MCF 10A (cell line): ENCODE measurements around the gene STK10. TPM values are rescaled to one million over a fixed set of nuclear protein-coding genes. Genes with fewer than 3 reads are reported as not detected.

Experiments used
- BruUV-seq: library from RNA; stranded (reverse); fragments of 400-500 nt; replicated peaks from 2 replicates; lab custom pipeline; 2021; lab: Mats Ljungman, UMichigan
- CTCF ChIA-PET: fragments of 300-600 bp; sonication (Branson Sonifier 250); formaldehyde crosslinking; extraction: SDS; loops from one replicate; lab custom pipeline; 2021; ENCODE audit warnings: antibody characterized with exemption, inconsistent platforms; lab: Yijun Ruan, JAX
- POLR2A ChIA-PET: fragments of 300-600, 350-650 bp; sonication (Branson Sonifier 250); formaldehyde crosslinking; extraction: SDS; loops from one replicate; lab custom pipeline; 2020; ENCODE audit warnings: antibody characterized with exemption, inconsistent platforms; lab: Yijun Ruan, JAX
- DNase-seq: peaks from one replicate; pipeline ENCODE4 v3.0.0-alpha.2; 2018; ENCODE audit not compliant: unreplicated experiment
- H3K27ac Mint-ChIP-seq: one replicate; pipeline ENCODE4 v1.8.0; 2022; ENCODE audit warnings: mild to moderate bottlenecking, low read depth, mixed read lengths; ENCODE audit not compliant: unreplicated experiment
- H3K27me3 Mint-ChIP-seq: one replicate; pipeline ENCODE4 v1.8.0; 2022; ENCODE audit warnings: mixed read lengths; ENCODE audit not compliant: insufficient read depth, unreplicated experiment
- H3K36me3 Mint-ChIP-seq: one replicate; pipeline ENCODE4 v1.8.0; 2022; ENCODE audit warnings: mild to moderate bottlenecking, moderate library complexity, mixed read lengths; ENCODE audit not compliant: insufficient read depth, unreplicated experiment
- H3K4me1 Mint-ChIP-seq: one replicate; pipeline ENCODE4 v1.8.0; 2022; ENCODE audit warnings: mixed read lengths; ENCODE audit not compliant: insufficient read depth, unreplicated experiment
- H3K4me3 Mint-ChIP-seq: one replicate; pipeline ENCODE4 v1.8.0; 2022; ENCODE audit warnings: mild to moderate bottlenecking, moderate library complexity, mixed read lengths; ENCODE audit not compliant: unreplicated experiment
- H3K9me3 Mint-ChIP-seq: one replicate; pipeline ENCODE4 v1.8.0; 2022; ENCODE audit warnings: mixed read lengths; ENCODE audit not compliant: unreplicated experiment
- intact Hi-C: fragments of 100-400 bp; cut with micrococcal nuclease; formaldehyde crosslinking; loops from 2 replicates; pipeline ENCODE4 v1.14.1; 2022
- total RNA-seq: library from RNA; stranded (reverse); gene quantifications from 2 replicates; pipeline ENCODE4 v1.2.3, GENCODE V29; 2022
- TF ChIP-seq, protein P1 (sequence below): fragments of 200-600 bp; IDR thresholded peaks from one replicate; pipeline ENCODE4 v1.8.0; 2022; ENCODE audit warnings: antibody characterized with exemption, mild to moderate bottlenecking; ENCODE audit not compliant: unreplicated experiment

The STK10 gene
- total RNA-seq, 1 experiment from 2014 or later: 46.5 TPM

DNA sequence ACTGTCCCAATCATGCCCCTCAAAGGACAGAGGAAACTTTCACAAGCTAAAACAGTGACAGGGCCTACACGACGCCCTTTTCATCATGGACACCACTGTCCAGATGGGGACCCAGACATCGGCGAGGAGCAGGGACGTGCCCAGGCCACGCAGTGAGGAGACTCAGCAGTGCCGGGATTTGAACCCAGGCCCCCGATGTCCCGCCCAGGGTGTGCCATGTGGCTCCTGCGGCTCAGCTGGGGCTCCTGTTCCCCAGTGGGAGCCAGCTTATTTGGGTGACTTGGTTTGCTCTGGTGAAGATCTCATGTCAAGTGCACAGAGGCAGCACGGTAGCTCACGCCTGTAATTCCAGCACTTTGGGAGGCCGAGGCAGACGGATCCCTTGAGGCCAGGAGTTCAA, 82.2 kb downstream of the STK10 start:
- Mint-ChIP-seq H3K27me3 (no peaks in the 10 kb centered on the region), H3K27ac (no peak overlapping the region), H3K4me1 (peaks cover 61% of the 10 kb centered on the region), H3K4me3 (no peak overlapping the region), H3K36me3 (peaks cover 12% of the 10 kb centered on the region), H3K9me3 (no peaks in the 10 kb centered on the region)
- no TSS peak for BruUV-seq
- TF ChIP-seq, protein P1, sequence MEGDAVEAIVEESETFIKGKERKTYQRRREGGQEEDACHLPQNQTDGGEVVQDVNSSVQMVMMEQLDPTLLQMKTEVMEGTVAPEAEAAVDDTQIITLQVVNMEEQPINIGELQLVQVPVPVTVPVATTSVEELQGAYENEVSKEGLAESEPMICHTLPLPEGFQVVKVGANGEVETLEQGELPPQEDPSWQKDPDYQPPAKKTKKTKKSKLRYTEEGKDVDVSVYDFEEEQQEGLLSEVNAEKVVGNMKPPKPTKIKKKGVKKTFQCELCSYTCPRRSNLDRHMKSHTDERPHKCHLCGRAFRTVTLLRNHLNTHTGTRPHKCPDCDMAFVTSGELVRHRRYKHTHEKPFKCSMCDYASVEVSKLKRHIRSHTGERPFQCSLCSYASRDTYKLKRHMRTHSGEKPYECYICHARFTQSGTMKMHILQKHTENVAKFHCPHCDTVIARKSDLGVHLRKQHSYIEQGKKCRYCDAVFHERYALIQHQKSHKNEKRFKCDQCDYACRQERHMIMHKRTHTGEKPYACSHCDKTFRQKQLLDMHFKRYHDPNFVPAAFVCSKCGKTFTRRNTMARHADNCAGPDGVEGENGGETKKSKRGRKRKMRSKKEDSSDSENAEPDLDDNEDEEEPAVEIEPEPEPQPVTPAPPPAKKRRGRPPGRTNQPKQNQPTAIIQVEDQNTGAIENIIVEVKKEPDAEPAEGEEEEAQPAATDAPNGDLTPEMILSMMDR: no peak
- ChIA-PET CTCF (interaction anchor here (0.5 to 14.1 kb wide), 35 partner anchors 9 to 797 kb away, joined by 3 to 259 read pairs (median 4); partner anchors contain the start of genes EFCAB9, FBXW11, STK10 and TLX3), POLR2A (interaction anchor here (1.3 to 4.0 kb wide), 4 partner anchors 81 to 186 kb away, joined by 4 to 24 read pairs (median 6); partner anchors contain the start of genes STK10 and UBTD2)
- intact Hi-C loops: loop anchor here (2.0 kb wide), 1 partner anchor 177 kb away; the partner anchor contains the start of gene UBTD2
- DNase-seq: no peak

DNA sequence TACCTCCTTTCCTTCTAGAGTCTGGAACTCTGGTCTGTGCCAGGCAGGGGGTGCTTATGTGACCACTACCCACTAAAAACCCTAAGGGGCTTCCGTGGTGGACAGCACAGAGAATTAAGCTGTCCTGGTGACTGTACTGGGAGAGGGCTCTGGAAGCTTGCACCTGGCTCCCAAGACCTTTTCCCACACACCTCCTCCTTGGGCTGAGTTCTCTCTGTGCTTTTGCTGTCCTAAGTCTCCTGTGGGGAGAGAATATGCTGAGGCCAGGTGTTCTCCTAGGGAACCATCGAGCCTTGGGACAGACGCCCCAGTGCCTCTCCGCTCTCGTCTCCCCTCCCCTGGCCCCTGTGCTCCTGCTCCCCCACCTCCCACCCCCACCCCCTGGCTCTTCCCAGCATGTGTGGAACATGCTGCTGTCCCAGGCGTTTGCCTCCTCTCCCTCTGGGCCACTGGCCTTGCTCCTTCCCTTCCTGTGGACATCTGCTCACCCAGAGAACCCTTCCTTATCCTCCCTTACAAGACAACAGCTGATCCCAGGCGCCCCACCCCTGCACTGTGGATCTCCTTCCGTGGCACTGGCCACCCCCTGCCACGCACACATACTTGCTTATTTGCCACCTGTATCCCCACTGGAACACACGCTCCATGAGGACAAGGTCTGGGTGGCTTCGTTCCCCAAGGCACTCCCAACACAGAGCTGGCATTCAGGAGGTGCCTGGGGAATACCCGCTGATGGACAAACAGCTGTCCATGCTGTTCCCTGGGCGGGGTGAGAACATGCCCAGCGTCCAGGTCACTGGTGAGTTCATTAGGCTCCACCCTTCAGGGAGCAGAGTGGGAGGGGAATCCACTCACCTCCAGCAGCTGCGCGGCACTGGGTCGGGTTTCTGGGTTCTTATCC, 83.0 kb downstream of the STK10 start:
- ChIA-PET CTCF (interaction anchor here (0.5 to 14.1 kb wide), 17 partner anchors 8 to 1038 kb away, joined by 3 to 259 read pairs (median 5); partner anchors contain the start of genes EFCAB9, FBXW11, STK10 and TLX3), POLR2A (interaction anchor here (0.7 to 4.0 kb wide), 6 partner anchors 82 to 187 kb away, joined by 3 to 24 read pairs (median 4); partner anchors contain the start of genes STK10 and UBTD2)
- no peak for DNase-seq
- TF ChIP-seq, protein P1: no peak
- intact Hi-C loops: loop anchor here (5.0 kb wide), 1 partner anchor 193 kb away; no protein-coding TSS in a partner anchor
- Mint-ChIP-seq H3K27me3 (no peaks in the 10 kb centered on the region), H3K36me3 (peaks cover 8% of the 10 kb centered on the region), H3K27ac (no peak overlapping the region), H3K9me3 (no peaks in the 10 kb centered on the region), H3K4me3 (no peak overlapping the region), H3K4me1 (peaks cover 58% of the 10 kb centered on the region)
- BruUV-seq: no TSS peak

DNA sequence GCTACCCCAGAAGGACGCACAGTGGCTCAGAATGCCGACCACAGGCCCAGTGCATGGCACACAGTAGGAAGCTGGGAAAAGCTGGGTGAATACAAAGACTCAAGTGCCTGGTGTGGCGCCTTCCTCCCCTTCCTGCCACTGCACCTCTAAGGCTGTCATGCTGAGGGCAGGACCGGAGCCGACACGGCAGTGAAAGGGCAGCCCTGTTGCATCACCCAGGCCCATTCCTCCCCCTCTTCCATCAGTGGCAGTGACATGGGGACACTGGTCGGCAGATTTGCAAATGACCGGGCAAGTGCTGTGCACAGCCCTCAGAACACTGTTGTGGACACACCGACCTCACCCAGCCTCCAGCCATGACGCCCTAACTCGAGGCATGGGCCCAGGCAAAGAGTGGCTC, 84.0 kb downstream of the STK10 start:
- CTCF ChIA-PET: interaction anchor here (0.7 to 14.1 kb wide), 8 partner anchors 63 to 695 kb away, joined by 3 to 259 read pairs (median 6); partner anchors contain the start of genes EFCAB9, FBXW11, STK10 and UBTD2
- H3K27me3 Mint-ChIP-seq: no peaks in the 10 kb centered on the region
- POLR2A ChIA-PET: interaction anchor here (0.7 to 4.0 kb wide), 5 partner anchors 83 to 178 kb away, joined by 3 to 24 read pairs (median 3); partner anchors contain the start of genes FBXW11 and UBTD2
- BruUV-seq: no TSS peak
- H3K36me3 Mint-ChIP-seq: no peaks in the 10 kb centered on the region
- TF ChIP-seq, protein P1: no peak
- intact Hi-C loops: loop anchor here (5.0 kb wide), 1 partner anchor 192 kb away; no protein-coding TSS in a partner anchor
- H3K9me3 Mint-ChIP-seq: no peaks in the 10 kb centered on the region
- H3K27ac Mint-ChIP-seq: no peak overlapping the region
- peaks cover 50% of the 10 kb centered on the region for H3K4me1 Mint-ChIP-seq
- no peak overlapping the region for H3K4me3 Mint-ChIP-seq
- DNase-seq: no peak
